HG02840 (cell line): ENCODE results near the gene FAM200B.
"Not testable (repeated sequence)": the region's sequence is repeated elsewhere in the genome, so short reads cannot be mapped to it uniquely, and the experiment has no call there.

Experiments
- ATAC-seq: cut with Tn5 transposase; IDR thresholded peaks from one replicate; pipeline ENCODE4 v1.9.1; 2021; ENCODE audit warnings: mild to moderate bottlenecking, moderate library complexity, moderate number of reproducible peaks; ENCODE audit not compliant: unreplicated experiment, low FRiP score

FAM200B gene

GRCh38 chr4:15729910-15730533, 48.4 kb downstream of the FAM200B start:
- ATAC-seq: no peak

- not testable (repeated sequence) for ATAC-seq
These were observed 51.4 kb downstream of the FAM200B start for GRCh38 chr4:15733061-15733460.

- no peak for ATAC-seq
These were observed 53.9 kb downstream of the FAM200B start for GRCh38 chr4:15735536-15735935.

GRCh38 chr4:15736514-15737050, 55.0 kb downstream of the FAM200B start:
- no peak for ATAC-seq

- ATAC-seq: no peak
These were observed 55.6 kb downstream of the FAM200B start for GRCh38 chr4:15737255-15737654.

- no peak for ATAC-seq
These were observed 57.2 kb downstream of the FAM200B start for GRCh38 chr4:15738877-15739276.
